ENCODE measurements around the gene MAB21L2. TPM values are rescaled to one million over a fixed set of nuclear protein-coding genes. Genes with fewer than 3 reads are reported as not detected.

Gene MAB21L2
- total and polyA plus RNA-seq, 2 experiments from 2014 or later: 3.0 to 4.9 TPM

DNA sequence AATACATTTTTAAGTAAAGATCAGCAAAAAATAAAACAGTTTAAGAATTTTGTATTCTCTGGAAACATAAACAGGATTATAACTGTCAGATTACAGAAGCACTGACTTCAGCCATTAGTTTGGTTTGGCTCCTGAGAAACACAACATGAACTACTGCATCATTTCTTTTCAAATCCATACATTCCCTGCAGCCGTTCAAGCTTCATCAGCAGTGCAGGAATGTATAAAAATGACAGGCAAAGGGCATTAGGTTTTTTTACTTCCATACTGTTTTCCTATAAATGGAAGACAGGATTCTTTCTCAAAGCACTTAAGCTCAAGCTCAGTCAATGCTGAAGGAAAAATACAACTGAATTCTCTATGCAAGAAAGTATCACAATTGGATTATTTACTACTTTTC lies 4.2 kb upstream of the MAB21L2 start:
- Histone ChIP-seq H3K27ac (no peak overlapping the region), H3K4me2 (no peak overlapping the region), H3K27me3 (peaks cover 37% of the 10 kb centered on the region)

DNA sequence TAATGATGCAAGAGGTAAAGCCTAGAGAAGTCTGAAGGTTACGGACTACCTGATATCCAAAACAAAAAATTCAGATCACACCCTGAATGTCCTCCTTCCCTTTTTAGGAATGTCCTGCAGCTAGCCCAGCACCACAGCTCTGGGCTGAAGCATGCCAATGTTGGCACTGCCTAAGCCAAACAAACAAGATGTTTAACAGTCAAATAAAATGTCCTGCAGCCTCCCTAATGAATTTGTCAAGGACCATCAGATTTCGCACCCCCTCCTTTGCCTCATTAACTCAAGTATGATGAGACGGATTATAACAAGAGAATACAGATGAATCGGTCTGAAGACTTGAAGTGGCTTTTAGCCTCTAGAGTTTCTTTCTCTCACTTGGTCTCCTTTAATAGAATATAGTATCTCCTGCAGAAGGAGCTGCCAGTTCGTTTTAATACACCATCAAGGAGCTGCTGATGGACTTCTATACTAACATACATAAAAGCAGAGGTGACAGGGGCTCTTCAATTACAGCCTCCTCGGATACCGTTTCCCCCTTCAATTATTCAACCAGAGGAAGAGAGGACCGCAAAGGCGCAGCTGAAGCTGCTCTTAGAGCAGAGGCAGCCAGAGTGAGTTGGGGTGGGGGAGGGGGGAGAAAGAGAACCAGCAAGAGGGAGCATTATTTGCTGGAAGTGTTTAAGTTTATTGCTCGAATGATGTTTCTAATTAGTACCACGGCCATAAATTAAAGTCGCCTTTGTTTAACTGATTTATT lies 3.0 kb upstream of the MAB21L2 start:
- 25% methylated on average over 12 of the region's 12 CpGs for WGBS (ENCODE audit: low lambda C conversion rate, missing lambda C conversion rate)
- no peaks in the 10 kb centered on the region for H3K79me2 ChIP-seq
- no peak for TF ChIP-seq EZH2 (IDR thresholded peaks at IDR 0.05; ENCODE audit: borderline replicate concordance)
- TF ChIP-seq EZH2phosphoT487 (IDR thresholded peaks at IDR 0.05; ENCODE audit: low read depth, severe bottlenecking, unreplicated experiment): no peak
- TF ChIP-seq, protein P1, sequence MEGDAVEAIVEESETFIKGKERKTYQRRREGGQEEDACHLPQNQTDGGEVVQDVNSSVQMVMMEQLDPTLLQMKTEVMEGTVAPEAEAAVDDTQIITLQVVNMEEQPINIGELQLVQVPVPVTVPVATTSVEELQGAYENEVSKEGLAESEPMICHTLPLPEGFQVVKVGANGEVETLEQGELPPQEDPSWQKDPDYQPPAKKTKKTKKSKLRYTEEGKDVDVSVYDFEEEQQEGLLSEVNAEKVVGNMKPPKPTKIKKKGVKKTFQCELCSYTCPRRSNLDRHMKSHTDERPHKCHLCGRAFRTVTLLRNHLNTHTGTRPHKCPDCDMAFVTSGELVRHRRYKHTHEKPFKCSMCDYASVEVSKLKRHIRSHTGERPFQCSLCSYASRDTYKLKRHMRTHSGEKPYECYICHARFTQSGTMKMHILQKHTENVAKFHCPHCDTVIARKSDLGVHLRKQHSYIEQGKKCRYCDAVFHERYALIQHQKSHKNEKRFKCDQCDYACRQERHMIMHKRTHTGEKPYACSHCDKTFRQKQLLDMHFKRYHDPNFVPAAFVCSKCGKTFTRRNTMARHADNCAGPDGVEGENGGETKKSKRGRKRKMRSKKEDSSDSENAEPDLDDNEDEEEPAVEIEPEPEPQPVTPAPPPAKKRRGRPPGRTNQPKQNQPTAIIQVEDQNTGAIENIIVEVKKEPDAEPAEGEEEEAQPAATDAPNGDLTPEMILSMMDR (IDR thresholded peaks at IDR 0.05; ENCODE audit: poor library complexity): no peak
- peak overlapping the region; percentile 28 for H2AFZ ChIP-seq
- DNase-seq (ENCODE audit: low spot score): peak; percentile 24
- no peak overlapping the region for H3K27ac ChIP-seq
- H3K9me2 ChIP-seq (replicated peaks; ENCODE audit: insufficient read depth): no peaks in the 10 kb centered on the region
- no peaks in the 10 kb centered on the region for H3K36me3 ChIP-seq (replicated peaks; ENCODE audit: insufficient read depth, low read depth)
- no peaks in the 10 kb centered on the region for H3K9me3 ChIP-seq (ENCODE audit: low read depth)
- H3K4me3 ChIP-seq: peak overlapping the region; percentile 13
- peaks cover 49% of the 10 kb centered on the region for H3K27me3 ChIP-seq
- H3K4me2 ChIP-seq: peak overlapping the region; percentile 86
- peaks cover 5% of the 10 kb centered on the region for H3K4me1 ChIP-seq (ENCODE audit: insufficient read depth)
- H4K20me1 ChIP-seq (ENCODE audit: insufficient read depth, poor library complexity, severe bottlenecking): peaks cover 11% of the 10 kb centered on the region

More for the DNA sequence above, 4.2 kb upstream of the MAB21L2 start:
- Histone ChIP-seq H3K4me1 (ENCODE audit: insufficient read depth) (peaks cover 5% of the 10 kb centered on the region), H4K20me1 (ENCODE audit: insufficient read depth, poor library complexity, severe bottlenecking) (peaks cover 10% of the 10 kb centered on the region), H3K79me2 (no peaks in the 10 kb centered on the region), H3K9me2 (replicated peaks; ENCODE audit: insufficient read depth) (no peaks in the 10 kb centered on the region), H2AFZ (no peak overlapping the region), H3K4me3 (no peak overlapping the region), H3K36me3 (replicated peaks; ENCODE audit: insufficient read depth, low read depth) (no peaks in the 10 kb centered on the region), H3K9me3 (ENCODE audit: low read depth) (no peaks in the 10 kb centered on the region)
- TF ChIP-seq, protein P1 (IDR thresholded peaks at IDR 0.05; ENCODE audit: poor library complexity): no peak
- TF ChIP-seq EZH2phosphoT487 (IDR thresholded peaks at IDR 0.05; ENCODE audit: low read depth, severe bottlenecking, unreplicated experiment) (no peak), EZH2 (IDR thresholded peaks at IDR 0.05; ENCODE audit: borderline replicate concordance) (no peak)
- DNase-seq (ENCODE audit: low spot score): no peak
- WGBS (ENCODE audit: low lambda C conversion rate, missing lambda C conversion rate): 71% methylated on average over 1 of the region's 1 CpG

DNA sequence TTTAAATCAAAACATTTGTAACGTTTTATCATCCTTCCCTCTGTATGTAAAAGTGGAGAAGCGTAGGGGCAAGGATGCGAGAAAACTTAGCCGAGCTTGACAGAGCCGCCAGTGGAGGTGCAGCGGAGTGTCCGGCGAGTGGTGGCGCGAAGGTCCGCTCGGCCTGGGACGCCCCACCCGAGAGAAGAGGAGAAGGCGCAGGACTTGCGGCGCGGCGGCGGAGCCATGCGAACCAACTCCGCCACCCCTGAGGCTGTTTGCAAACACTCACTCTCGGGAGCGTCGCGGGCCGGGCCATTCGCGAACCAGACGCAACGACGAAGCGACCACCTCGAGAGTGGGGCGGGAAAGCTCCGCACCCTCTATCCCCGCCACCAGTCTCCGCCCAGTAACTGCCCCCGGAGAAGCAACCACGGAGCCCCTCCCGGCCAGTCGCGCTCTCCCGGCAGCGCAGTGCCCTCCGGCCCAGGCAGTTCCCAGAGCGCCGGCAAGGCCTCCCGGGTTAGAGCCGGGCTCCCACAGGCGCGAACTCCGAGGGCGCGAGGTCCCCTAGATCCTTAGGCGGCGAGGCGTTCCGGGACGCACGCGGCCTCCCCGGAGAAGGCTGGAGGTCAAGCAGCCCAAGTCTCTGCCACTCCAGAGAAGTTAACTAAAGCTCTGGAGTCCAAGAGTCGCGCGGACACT lies 2.3 kb upstream of the MAB21L2 start:
- H3K27ac ChIP-seq: no peak overlapping the region
- peak; percentile 46 for DNase-seq (ENCODE audit: low spot score)
- H4K20me1 ChIP-seq (ENCODE audit: insufficient read depth, poor library complexity, severe bottlenecking): peaks cover 11% of the 10 kb centered on the region
- peaks cover 56% of the 10 kb centered on the region for H3K27me3 ChIP-seq
- H3K4me3 ChIP-seq: peak overlapping the region; percentile 13
- TF ChIP-seq, protein P1 (IDR thresholded peaks at IDR 0.05; ENCODE audit: poor library complexity): no peak
- TF ChIP-seq EZH2phosphoT487 (IDR thresholded peaks at IDR 0.05; ENCODE audit: low read depth, severe bottlenecking, unreplicated experiment): no peak
- no peak for TF ChIP-seq EZH2 (IDR thresholded peaks at IDR 0.05; ENCODE audit: borderline replicate concordance)
- WGBS (ENCODE audit: low lambda C conversion rate, missing lambda C conversion rate): 5% methylated on average over 61 of the region's 66 CpGs
- no peaks in the 10 kb centered on the region for H3K79me2 ChIP-seq
- H2AFZ ChIP-seq: peak overlapping the region; percentile 28
- H3K36me3 ChIP-seq (replicated peaks; ENCODE audit: insufficient read depth, low read depth): no peaks in the 10 kb centered on the region
- peaks cover 5% of the 10 kb centered on the region for H3K4me1 ChIP-seq (ENCODE audit: insufficient read depth)
- no peaks in the 10 kb centered on the region for H3K9me3 ChIP-seq (ENCODE audit: low read depth)
- H3K9me2 ChIP-seq (replicated peaks; ENCODE audit: insufficient read depth): no peaks in the 10 kb centered on the region
- H3K4me2 ChIP-seq: peak overlapping the region; percentile 86
